A549 (cell line): ENCODE data around the gene SAAL1. TPM values are rescaled to one million over a fixed set of nuclear protein-coding genes. Genes with fewer than 3 reads are reported as not detected.

Experiments used
- ATAC-seq, 2 experiments: fragments of 200-7000 bp in 1 of 2; fragments of >200 bp in 1 of 2; cut with Nextera tagmentation in 1 of 2; cut with Tn5 transposase in 1 of 2; 3 replicates each; pipeline versions ENCODE4 v1.8.0 to v1.9.1; 2018 to 2020; ENCODE audit warnings: mild to moderate bottlenecking in 1 of 2, moderate library complexity in 1 of 2
- CTCF ChIA-PET: fragments of 300-600 bp; sonication (Branson Sonifier 250); formaldehyde crosslinking; extraction: SDS; loops from one replicate; lab custom pipeline; 2021; ENCODE audit warnings: antibody characterized with exemption, inconsistent platforms; lab: Yijun Ruan, JAX
- POLR2A ChIA-PET: fragments of 350-600 bp; formaldehyde crosslinking; extraction: SDS; loops from one replicate; lab custom pipeline; 2021; ENCODE audit warnings: antibody characterized with exemption, inconsistent platforms; lab: Yijun Ruan, JAX
- DNase-seq, 2 experiments: peaks; one replicate each; pipeline versions ENCODE4 v3.0.0 to v3.0.0-alpha.2; 2011 to 2016; ENCODE audit warnings: low read depth in 1 of 2, low spot score in 1 of 2
- FAIRE-seq: peaks from 2 replicates; lab custom pipeline; 2011; peaks lifted over from hg19 to GRCh38; lab: Jason Lieb, UNC
- H3K27ac ChIP-seq, 2 experiments: fragments of >200 bp; sonication (Bioruptor Twin); formaldehyde crosslinking; 3 replicates each; pipeline ENCODE4 v1.5.1; 2016 to 2017
- H3K4me1 ChIP-seq: fragments of >200 bp; sonication (Bioruptor Twin); formaldehyde crosslinking; 3 replicates; pipeline ENCODE4 v1.6.1; 2016
- H3K4me2 ChIP-seq: fragments of >200 bp; sonication (Bioruptor Twin); formaldehyde crosslinking; 3 replicates; pipeline ENCODE4 v1.6.1; 2016
- H3K4me3 ChIP-seq: fragments of >200 bp; sonication (Bioruptor Twin); formaldehyde crosslinking; 3 replicates; pipeline ENCODE4 v1.5.1; 2016
- H3K9me3 ChIP-seq: fragments of >200 bp; sonication (Bioruptor Twin); formaldehyde crosslinking; 3 replicates; pipeline ENCODE4 v1.6.1; 2016
- ATOH8 ChIP-seq: fragments of 250-450 bp; sonication (Bioruptor Pico); IDR thresholded peaks from 2 replicates; pipeline ENCODE4 v1.5.0; 2020; ENCODE audit warnings: low read depth, mild to moderate bottlenecking, moderate library complexity
- BCL3 ChIP-seq: fragments of >200 bp; sonication (Bioruptor Twin); formaldehyde crosslinking; IDR thresholded peaks from 3 replicates; pipeline ENCODE4 v1.6.1; 2016
- BHLHE40 ChIP-seq: IDR thresholded peaks from 2 replicates; pipeline ENCODE4 v1.6.1; 2012; ENCODE audit warnings: low read depth, low read length, inconsistent platforms
- CHD2 ChIP-seq: fragments of 150-350 bp; IDR thresholded peaks from 2 replicates; pipeline ENCODE4 v1.6.1; 2014; ENCODE audit warnings: low read length; ENCODE audit not compliant: partially characterized antibody
- CHD4 ChIP-seq: fragments of 200-600 bp; sonication (generic); IDR thresholded peaks from 2 replicates; pipeline ENCODE4 v1.6.1; 2016; ENCODE audit warnings: antibody characterized with exemption, mild to moderate bottlenecking, borderline replicate concordance
- CTCF ChIP-seq: fragments of >200 bp; sonication (Bioruptor Twin); formaldehyde crosslinking; IDR thresholded peaks from 3 replicates; pipeline ENCODE4 v1.5.1; 2016
- E2F6 ChIP-seq: IDR thresholded peaks from 2 replicates; pipeline ENCODE4 v1.6.1; 2012; ENCODE audit warnings: low read depth, borderline replicate concordance
- EHMT2 ChIP-seq: fragments of 200-600 bp; sonication (generic); IDR thresholded peaks from 2 replicates; pipeline ENCODE4 v1.6.1; 2016; ENCODE audit warnings: antibody characterized with exemption, low read depth, mild to moderate bottlenecking, moderate library complexity
- ESRRA ChIP-seq: fragments of 150-350 bp; IDR thresholded peaks from 2 replicates; pipeline ENCODE4 v1.6.1; 2014; ENCODE audit warnings: mild to moderate bottlenecking, low read length, borderline replicate concordance
- FOSB ChIP-seq: fragments of 250-450 bp; sonication (Bioruptor Pico); IDR thresholded peaks from 2 replicates; pipeline ENCODE4 v1.5.0; 2020; ENCODE audit warnings: mild to moderate bottlenecking, moderate library complexity
- FOXS1 ChIP-seq: fragments of 250-450 bp; sonication (Bioruptor Pico); IDR thresholded peaks from 2 replicates; pipeline ENCODE4 v1.5.0; 2020; ENCODE audit warnings: mild to moderate bottlenecking, moderate library complexity
- GATA3 ChIP-seq: IDR thresholded peaks from 2 replicates; pipeline ENCODE4 v1.6.1; 2012; ENCODE audit warnings: borderline replicate concordance
- HDAC2 ChIP-seq: fragments of 200-600 bp; sonication (generic); IDR thresholded peaks from 2 replicates; pipeline ENCODE4 v1.6.1; 2016
- HOXA7 ChIP-seq: fragments of 250-450 bp; sonication (Bioruptor Pico); IDR thresholded peaks from 2 replicates; pipeline ENCODE4 v1.5.0; 2020; ENCODE audit warnings: mild to moderate bottlenecking, moderate library complexity
- HOXB13 ChIP-seq: fragments of 250-450 bp; sonication (Bioruptor Pico); IDR thresholded peaks from 2 replicates; pipeline ENCODE4 v1.5.0; 2020; ENCODE audit warnings: low read depth, mild to moderate bottlenecking, moderate library complexity
- JUN ChIP-seq, 2 experiments: fragments of >200 bp; sonication (Bioruptor Twin); formaldehyde crosslinking; IDR thresholded peaks; 2 replicates in 1 of 2; 3 replicates in 1 of 2; pipeline ENCODE4 v1.6.1; 2016 to 2017
- JUNB ChIP-seq: fragments of >200 bp; sonication (Bioruptor Twin); formaldehyde crosslinking; IDR thresholded peaks from 2 replicates; pipeline ENCODE4 v1.6.1; 2016
- KDM5A ChIP-seq: fragments of 200-600 bp; sonication (generic); IDR thresholded peaks from 2 replicates; pipeline ENCODE4 v1.6.1; 2016; ENCODE audit warnings: antibody characterized with exemption, mild to moderate bottlenecking
- MAX ChIP-seq: IDR thresholded peaks from 2 replicates; pipeline ENCODE4 v1.6.1; 2012
- MAZ ChIP-seq: fragments of 150-350 bp; IDR thresholded peaks from 2 replicates; pipeline ENCODE4 v1.6.1; 2014; ENCODE audit warnings: antibody characterized with exemption, low read depth, low read length, borderline replicate concordance
- MYC ChIP-seq: IDR thresholded peaks from 2 replicates; pipeline ENCODE4 v1.6.1; 2012; ENCODE audit warnings: mild to moderate bottlenecking, inconsistent platforms, low read length, improper control_type of control experiment, borderline replicate concordance
- NFE2L2 ChIP-seq: fragments of 150-350 bp; conservative IDR thresholded peaks from 2 replicates; pipeline ENCODE4 v1.6.1; 2014; ENCODE audit warnings: low read length
- NPAS2 ChIP-seq: fragments of 250-450 bp; sonication (Bioruptor Pico); IDR thresholded peaks from 2 replicates; pipeline ENCODE4 v1.8.0; 2022; ENCODE audit warnings: mild to moderate bottlenecking, moderate library complexity, borderline replicate concordance
- NR3C1 ChIP-seq: fragments of >200 bp; sonication (Bioruptor Twin); formaldehyde crosslinking; IDR thresholded peaks from 3 replicates; pipeline ENCODE4 v1.6.1; 2017
- PHF8 ChIP-seq: fragments of 200-600 bp; sonication (generic); IDR thresholded peaks from 2 replicates; pipeline ENCODE4 v1.6.1; 2016; ENCODE audit warnings: low read depth, mild to moderate bottlenecking, antibody characterized with exemption, moderate library complexity, borderline replicate concordance
- POLR2A ChIP-seq: IDR thresholded peaks from 2 replicates; pipeline ENCODE4 v1.6.1; 2012; ENCODE audit warnings: mild to moderate bottlenecking, low read length
- RARB ChIP-seq: fragments of 250-450 bp; sonication (Bioruptor Pico); IDR thresholded peaks from 2 replicates; pipeline ENCODE4 v1.8.0; 2021; ENCODE audit warnings: mild to moderate bottlenecking, moderate library complexity
- RCOR1 ChIP-seq: fragments of 150-350 bp; IDR thresholded peaks from 2 replicates; pipeline ENCODE4 v1.6.1; 2014; ENCODE audit warnings: antibody characterized with exemption, low read length, low read depth
- SMC3 ChIP-seq: fragments of >200 bp; sonication (Bioruptor Twin); formaldehyde crosslinking; IDR thresholded peaks from 3 replicates; pipeline ENCODE4 v1.6.1; 2018; ENCODE audit warnings: inconsistent platforms
- SREBF2 ChIP-seq: fragments of 450-650 bp; IDR thresholded peaks from 2 replicates; pipeline ENCODE4 v1.6.1; 2014; ENCODE audit warnings: mild to moderate bottlenecking, moderate library complexity
- ZC3H11A ChIP-seq: fragments of 450-650 bp; IDR thresholded peaks from 2 replicates; pipeline ENCODE4 v1.6.1; 2014; ENCODE audit warnings: antibody characterized with exemption, mild to moderate bottlenecking
- ZFP36 ChIP-seq: fragments of 450-650 bp; IDR thresholded peaks from 2 replicates; pipeline ENCODE4 v1.6.1; 2014; ENCODE audit warnings: borderline replicate concordance; ENCODE audit not compliant: partially characterized antibody
- ZSCAN20 ChIP-seq: fragments of 250-450 bp; sonication (Bioruptor Pico); IDR thresholded peaks from 2 replicates; pipeline ENCODE4 v1.8.0; 2022; ENCODE audit warnings: mild to moderate bottlenecking, moderate library complexity
- WGBS: methylation state at CpG from one replicate; pipeline ENCODE4 v1.1.6; 2017; ENCODE audit errors: missing lambda C conversion rate; 5-methylcytosine and 5-hydroxymethylcytosine counted together
- polyA minus RNA-seq: library from RNA; depleted of rRNA, polyadenylated mRNA; stranded (reverse); fragments of >200 nt; gene quantifications from 2 replicates; pipeline ENCODE4 v1.2.3, GENCODE V29; 2011; rRNA and poly(A)+ RNA removed
- polyA plus RNA-seq, 4 experiments: library from polyadenylated mRNA; depleted of rRNA in 3 of 4; stranded (reverse); fragments of >200 nt; fragmentation: RNase III in 1 of 4; extraction: RNeasy Plus Mini Kit Qiagen cat#74134 plus additional on column Dnase treatment in 1 of 4; gene quantifications; 2 replicates in 3 of 4; 3 replicates in 1 of 4; pipeline ENCODE4 v1.2.3, GENCODE V29; 2011 to 2017

SAAL1 gene
- 40.9 and 46.5 TPM in 2 replicates for polyA plus RNA-seq (2011; rRNA removed)
- 24.2 and 27.8 TPM in 2 replicates for polyA plus RNA-seq (2012; cell fraction: cytosol; rRNA removed)
- 12.3 and 16.6 TPM in 2 replicates for polyA plus RNA-seq (2012; cell fraction: nucleus; rRNA removed)
- 56.0 to 60.0 TPM (median 56.3 TPM) in 3 replicates for polyA plus RNA-seq (2017; fragmentation: RNase III; extraction: RNeasy Plus Mini Kit Qiagen cat#74134 plus additional on column Dnase treatment)
- polyA minus RNA-seq = 13.5 and 18.0 TPM in 2 replicates

- WGBS = 8% methylated on average over 25 of the region's 48 CpGs
- POLR2A ChIA-PET = interaction anchor here (0.9 to 1.5 kb wide), 5 partner anchors 8 to 216 kb away, joined by 3 to 9 read pairs (median 3); partner anchors contain the start of genes GTF2H1 and HPS5
- Histone ChIP-seq H3K4me1 (peaks cover 8% of the 10 kb centered on the region), H3K27ac (peak within 1 kb of the TSS; percentile 71 to 93), H3K4me2 (peak within 1 kb of the TSS; percentile 81), H3K9me3 (no peaks in the 10 kb centered on the region), H3K4me3 (peak within 1 kb of the TSS; percentile 90)
- ATAC-seq = peak; percentile 97 to 99
- CTCF ChIA-PET = interaction anchor here (0.6 to 5.2 kb wide), 20 partner anchors 9 to 780 kb away, joined by 3 to 64 read pairs (median 3); no protein-coding TSS in a partner anchor
- peak; percentile 88 to 94 for DNase-seq
- FAIRE-seq = no peak
- TF ChIP-seq NPAS2 (CRISPR knock-in tag) (no peak), MAZ (no peak), ZFP36 (peak; percentile 2), RCOR1 (no peak), E2F6 (peak; percentile 66; the same call in 1 of the 2 replicates), CHD4 (no peak), MYC (peak; percentile 43; the same call in 1 of the 2 replicates), BHLHE40 (no peak), MAX (peak; percentile 92), SMC3 (peak; percentile 37; the same call in 2 of the 3 replicates), SREBF2 (no peak), ZC3H11A (no peak), JUNB (no peak), ZSCAN20 (CRISPR knock-in tag) (no peak), CTCF (peak; percentile 84), FOSB (no peak), JUN (IDR thresholded peaks at IDR 0.05) (peak in 1 of 2 experiments; percentile 89; a peak in 4 of 5 replicates), HOXB13 (CRISPR knock-in tag) (no peak), GATA3 (no peak), HDAC2 (0 out of 2 replicates have a peak, but pooled peaks have one; percentile 10), RARB (no peak), POLR2A (peak; percentile 87), KDM5A (peak; percentile 55; the same call in 1 of the 2 replicates), HOXA7 (CRISPR knock-in tag) (no peak), EHMT2 (no peak), ATOH8 (CRISPR knock-in tag) (no peak), ESRRA (no peak), NFE2L2 (no peak), NR3C1 (no peak), PHF8 (peak; percentile 96), FOXS1 (CRISPR knock-in tag) (no peak), BCL3 (peak; percentile 60; the same call in 1 of the 3 replicates), CHD2 (no peak)
Measured at GRCh38 chr11:18105802-18106574, at the start of gene SAAL1. SAAL1 (minus strand) TSS chr11:18106082; CDS start chr11:18106041, 41 bp downstream.
